ENCODE results near the gene XPR1.

Gene XPR1

GRCh38 chr1:180924939-180925338, 293.1 kb downstream of the XPR1 start:
- no peak for DNase-seq (ENCODE audit: extremely low spot score)
- ChIA-PET CTCF (interaction anchor here (1.0 to 1.9 kb wide), 4 partner anchors 9 to 217 kb away, joined by 3 to 8 read pairs (median 4); no protein-coding TSS in a partner anchor), POLR2A (no interaction called here)
- no peak for TF ChIP-seq CTCF (IDR thresholded peaks at IDR 0.05; ENCODE audit: control extremely low read depth, extremely low read depth, low read depth, missing control alignments)

GRCh38 chr1:180925471-180926051, 293.7 kb downstream of the XPR1 start:
- TF ChIP-seq CTCF (IDR thresholded peaks at IDR 0.05; ENCODE audit: control extremely low read depth, extremely low read depth, low read depth, missing control alignments), result no peak
- DNase-seq (ENCODE audit: extremely low spot score), result no peak
- POLR2A ChIA-PET, result no interaction called here
- CTCF ChIA-PET, result interaction anchor here (1.0 to 1.9 kb wide), 5 partner anchors 10 to 240 kb away, joined by 3 to 8 read pairs (median 3); no protein-coding TSS in a partner anchor

- CTCF ChIA-PET, result interaction anchor here (1.2 to 1.9 kb wide), 4 partner anchors 11 to 239 kb away, joined by 3 to 8 read pairs (median 4); no protein-coding TSS in a partner anchor
- TF ChIP-seq CTCF (IDR thresholded peaks at IDR 0.05; ENCODE audit: control extremely low read depth, extremely low read depth, low read depth, missing control alignments), result no peak
- POLR2A ChIA-PET, result interaction anchor here (0.7 kb wide), 1 partner anchor 165 kb away, joined by 3 read pairs; no protein-coding TSS in a partner anchor
- no peak for DNase-seq (ENCODE audit: extremely low spot score)
These were observed 294.6 kb downstream of the XPR1 start for GRCh38 chr1:180926164-180926981.

- DNase-seq (ENCODE audit: extremely low spot score), result no peak
- POLR2A ChIA-PET, result no interaction called here
These were observed 295.5 kb downstream of the XPR1 start for GRCh38 chr1:180927348-180927747.

GRCh38 chr1:180927841-180928240, 296.0 kb downstream of the XPR1 start:
- POLR2A ChIA-PET, result no interaction called here
- no peak for DNase-seq (ENCODE audit: extremely low spot score)
- TF ChIP-seq CTCF (IDR thresholded peaks at IDR 0.05; ENCODE audit: control extremely low read depth, extremely low read depth, low read depth, missing control alignments), result no peak
- CTCF ChIA-PET, result interaction anchor here (1.3 kb wide), 1 partner anchor 9 kb away, joined by 3 read pairs; no protein-coding TSS in a partner anchor

More at GRCh38 chr1:180927348-180927747, 295.5 kb downstream of the XPR1 start:
- TF ChIP-seq CTCF (IDR thresholded peaks at IDR 0.05; ENCODE audit: control extremely low read depth, extremely low read depth, low read depth, missing control alignments), result no peak
- CTCF ChIA-PET, result interaction anchor here (1.2 to 1.3 kb wide), 2 partner anchors 9 to 18 kb away, joined by 3 read pairs; no protein-coding TSS in a partner anchor

Measured in GM10248 (cell line).